H9 (cell line): ENCODE results near the gene PDCD11. TPM values are rescaled to one million over a fixed set of nuclear protein-coding genes. Genes with fewer than 3 reads are reported as not detected.

Source experiments
- DNase-seq: peaks from one replicate; pipeline ENCODE4 v3.0.0-alpha.2; 2017
- H2AFZ ChIP-seq: one replicate; pipeline ENCODE4 v1.6.1; 2013; ENCODE audit warnings: mild to moderate bottlenecking, low read length, control low read depth, moderate library complexity
- H2AK5ac ChIP-seq: 2 replicates; pipeline ENCODE4 v1.6.1; 2013; ENCODE audit warnings: low read length, control low read depth, mixed read lengths; ENCODE audit not compliant: insufficient read length
- H2BK120ac ChIP-seq: one replicate; pipeline ENCODE4 v1.6.1; 2013; ENCODE audit warnings: low read depth, mild to moderate bottlenecking, low read length, control low read depth, inconsistent platforms; ENCODE audit not compliant: poor library complexity, severe bottlenecking
- H2BK12ac ChIP-seq: 2 replicates; pipeline ENCODE4 v1.6.1; 2013; ENCODE audit warnings: low read length, control low read depth, mixed read lengths, low read depth; ENCODE audit not compliant: insufficient read length
- H2BK15ac ChIP-seq: 2 replicates; pipeline ENCODE4 v1.6.1; 2013; ENCODE audit warnings: low read depth, low read length, control low read depth
- H2BK20ac ChIP-seq: one replicate; pipeline ENCODE4 v1.6.1; 2013; ENCODE audit warnings: low read depth, mild to moderate bottlenecking, low read length, control low read depth, inconsistent platforms; ENCODE audit not compliant: poor library complexity, severe bottlenecking
- H2BK5ac ChIP-seq: 2 replicates; pipeline ENCODE4 v1.6.1; 2013; ENCODE audit warnings: low read length, control low read depth, mixed read lengths; ENCODE audit not compliant: insufficient read length
- H3K14ac ChIP-seq: 2 replicates; pipeline ENCODE4 v1.6.1; 2013; ENCODE audit warnings: low read length, control low read depth; ENCODE audit not compliant: insufficient read depth
- H3K18ac ChIP-seq: 2 replicates; pipeline ENCODE4 v1.6.1; 2013; ENCODE audit warnings: low read depth, mild to moderate bottlenecking, mixed read lengths, low read length, control low read depth; ENCODE audit not compliant: insufficient read length
- H3K23ac ChIP-seq: 2 replicates; pipeline ENCODE4 v1.6.1; 2013; ENCODE audit warnings: low read length, control low read depth, mixed read lengths, low read depth; ENCODE audit not compliant: insufficient read length
- H3K23me2 ChIP-seq: 2 replicates; pipeline ENCODE4 v1.6.1; 2013; ENCODE audit warnings: low read depth, mild to moderate bottlenecking, mixed read lengths, low read length, control low read depth; ENCODE audit not compliant: insufficient read length, poor library complexity, severe bottlenecking
- H3K27ac ChIP-seq: 2 replicates; pipeline ENCODE4 v1.5.1; 2013; ENCODE audit warnings: low read length, control low read depth, mixed read lengths, low read depth; ENCODE audit not compliant: insufficient read length
- H3K27me3 ChIP-seq: 2 replicates; pipeline ENCODE4 v1.6.1; 2013; ENCODE audit warnings: low read length, control low read depth, inconsistent platforms; ENCODE audit not compliant: insufficient read depth
- H3K4ac ChIP-seq: 2 replicates; pipeline ENCODE4 v1.6.1; 2013; ENCODE audit warnings: low read depth, mild to moderate bottlenecking, control low read depth, inconsistent platforms, low read length, moderate library complexity
- H3K4me1 ChIP-seq: 2 replicates; pipeline ENCODE4 v1.6.1; 2013; ENCODE audit warnings: low read length, control low read depth, inconsistent platforms; ENCODE audit not compliant: insufficient read depth
- H3K4me2 ChIP-seq: 2 replicates; pipeline ENCODE4 v1.6.1; 2013; ENCODE audit warnings: low read length, control low read depth, mixed read lengths; ENCODE audit not compliant: insufficient read length, insufficient read depth
- H3K56ac ChIP-seq: 2 replicates; pipeline ENCODE4 v1.6.1; 2013; ENCODE audit warnings: low read depth, mild to moderate bottlenecking, mixed read lengths, low read length, control low read depth; ENCODE audit not compliant: insufficient read length
- H3K79me1 ChIP-seq: 2 replicates; pipeline ENCODE4 v1.6.1; 2013; ENCODE audit warnings: low read depth, mild to moderate bottlenecking, moderate library complexity, low read length, control low read depth, inconsistent platforms; ENCODE audit not compliant: insufficient read depth, poor library complexity, severe bottlenecking
- H3K79me2 ChIP-seq: 2 replicates; pipeline ENCODE4 v1.6.1; 2013; ENCODE audit warnings: low read length, control low read depth, inconsistent platforms; ENCODE audit not compliant: insufficient read depth
- H3K9ac ChIP-seq: 2 replicates; pipeline ENCODE4 v1.6.1; 2013; ENCODE audit warnings: low read length, control low read depth, mixed read lengths; ENCODE audit not compliant: insufficient read length; ENCODE audit errors: extremely low read depth
- H3K9me3 ChIP-seq: one replicate; pipeline ENCODE4 v1.6.1; 2013; ENCODE audit warnings: low read depth, low read length, inconsistent platforms; ENCODE audit not compliant: control insufficient read depth
- H3T11ph ChIP-seq: one replicate; pipeline ENCODE4 v1.6.1; 2013; ENCODE audit warnings: mild to moderate bottlenecking, low read length, control low read depth, inconsistent platforms
- H4K20me1 ChIP-seq: one replicate; pipeline ENCODE4 v1.6.1; 2013; ENCODE audit not compliant: control insufficient read depth, insufficient read length, insufficient read depth
- H4K5ac ChIP-seq: 2 replicates; pipeline ENCODE4 v1.6.1; 2013; ENCODE audit warnings: low read depth, mild to moderate bottlenecking, mixed read lengths, low read length, control low read depth; ENCODE audit not compliant: insufficient read length
- H4K8ac ChIP-seq: replicated peaks from 2 replicates; pipeline ENCODE4 v1.6.1; 2013; ENCODE audit warnings: low read length, control low read depth, mixed read lengths, low read depth; ENCODE audit not compliant: insufficient read length
- H4K91ac ChIP-seq: 2 replicates; pipeline ENCODE4 v1.6.1; 2013; ENCODE audit warnings: low read depth, mild to moderate bottlenecking, moderate library complexity, mixed read lengths, low read length, control low read depth; ENCODE audit not compliant: insufficient read length
- H3K27ac Mint-ChIP-seq, 3 experiments: 2 replicates in 2 of 3; 3 replicates in 1 of 3; pipeline ENCODE4 v1.8.0; 2020 to 2021; ENCODE audit warnings: mixed read lengths in 3 of 3, mild to moderate bottlenecking in 1 of 3, moderate library complexity in 1 of 3
- H3K27me3 Mint-ChIP-seq: 2 replicates; pipeline ENCODE4 v1.8.0; 2021; ENCODE audit warnings: low read depth, mild to moderate bottlenecking, moderate library complexity, mixed read lengths
- H3K36me3 Mint-ChIP-seq, 3 experiments: 2 replicates in 2 of 3; 3 replicates in 1 of 3; pipeline ENCODE4 v1.8.0; 2020 to 2021; ENCODE audit warnings: low read depth in 3 of 3, mixed read lengths in 3 of 3; ENCODE audit not compliant: insufficient read depth in 1 of 3
- H3K4me1 Mint-ChIP-seq, 2 experiments: 2 replicates each; pipeline ENCODE4 v1.8.0; 2020; ENCODE audit warnings: mixed read lengths in 2 of 2
- H3K4me3 Mint-ChIP-seq, 2 experiments: 2 replicates in 1 of 2; 3 replicates in 1 of 2; pipeline ENCODE4 v1.8.0; 2020 to 2021; ENCODE audit warnings: mild to moderate bottlenecking in 2 of 2, mixed read lengths in 2 of 2, moderate library complexity in 1 of 2
- H3K9me3 Mint-ChIP-seq, 2 experiments: 2 replicates in 1 of 2; 3 replicates in 1 of 2; pipeline ENCODE4 v1.8.0; 2020; ENCODE audit warnings: mild to moderate bottlenecking in 2 of 2, mixed read lengths in 2 of 2, moderate library complexity in 1 of 2
- CTCF ChIP-seq: fragments of 200-600 bp; sonication (generic); conservative IDR thresholded peaks from 3 replicates; pipeline ENCODE4 v1.8.0; 2021; ENCODE audit warnings: antibody characterized with exemption, mild to moderate bottlenecking
- WGBS: extraction: QIAGEN DNeasy Blood & Tissue Kit; methylation state at CpG from one replicate; pipeline ENCODE4 v1.1.7; 2013; ENCODE audit warnings: missing lambda C conversion rate, low lambda C conversion rate, mixed read lengths; ENCODE audit not compliant: insufficient read length; ENCODE audit errors: extremely low coverage; 5-methylcytosine and 5-hydroxymethylcytosine counted together
- total RNA-seq: library from RNA; stranded (reverse); gene quantifications from 2 replicates; pipeline ENCODE4 v1.2.1, GENCODE V29; 2021

Gene PDCD11
- total RNA-seq, 1 experiment from 2014 or later = 99.5 TPM

GRCh38 chr10:103472005-103472404 is 75.6 kb downstream of the PDCD11 start:
- no peak overlapping the region for H3K18ac ChIP-seq
- H3K4ac ChIP-seq = no peak overlapping the region
- no peak overlapping the region for H4K91ac ChIP-seq
- peaks cover 4% of the 10 kb centered on the region for H3K27me3 Mint-ChIP-seq
- TF ChIP-seq CTCF = no peak
- H2BK120ac ChIP-seq = no peak overlapping the region
- no peak overlapping the region for H3K14ac ChIP-seq
- H3K9me3 Mint-ChIP-seq = no peaks in the 10 kb centered on the region
- no peak overlapping the region for H3K9ac ChIP-seq
- H4K5ac ChIP-seq = no peak overlapping the region
- H4K8ac ChIP-seq = no peak overlapping the region
- H3K79me1 ChIP-seq = no peaks in the 10 kb centered on the region
- H3K4me1 ChIP-seq = no peaks in the 10 kb centered on the region; the same call in 1 of the 2 replicates
- H2BK12ac ChIP-seq = no peak overlapping the region
- H2BK20ac ChIP-seq = no peak overlapping the region
- H3K56ac ChIP-seq = no peak overlapping the region
- no peaks in the 10 kb centered on the region for H3K27me3 ChIP-seq
- WGBS = no CpG with 5 or more reads among the region's 2 CpGs
- DNase-seq = no peak
- H3K4me1 Mint-ChIP-seq = peaks cover 21 to 34% of the 10 kb centered on the region in 2 experiments
- H2BK5ac ChIP-seq = no peak overlapping the region
- H3T11ph ChIP-seq = no peak overlapping the region
- no peak overlapping the region for H2AK5ac ChIP-seq
- no peak overlapping the region for H3K4me3 Mint-ChIP-seq
- H4K20me1 ChIP-seq = no peaks in the 10 kb centered on the region
- H3K4me2 ChIP-seq = no peak overlapping the region
- H3K79me2 ChIP-seq = no peaks in the 10 kb centered on the region
- H3K23ac ChIP-seq = no peak overlapping the region
- no peaks in the 10 kb centered on the region for H3K36me3 Mint-ChIP-seq
- no peak overlapping the region for H2BK15ac ChIP-seq
- no peak overlapping the region for H2AFZ ChIP-seq
- H3K9me3 ChIP-seq = no peaks in the 10 kb centered on the region
- H3K23me2 ChIP-seq = no peaks in the 10 kb centered on the region
- H3K27ac ChIP-seq = no peak overlapping the region
- H3K27ac Mint-ChIP-seq = peak overlapping the region in 2 of 3 experiments; percentile 57 to 65; a peak in 1 of 7 replicates
